Activated CD4-positive, alpha-beta T cell treated with anti-CD3 and anti-CD28 coated beads, Interleukin-2, Interleukin-6, amounts not matched to agents 100 ng/mL and 50 ng/mL, durations not matched to agents 16 hours and 8 hours (primary cell): ENCODE results near the gene CACHD1.
A peak's percentile ranks its signal among the peaks of the same experiment; 100 is the strongest.

Experiments
- DNase-seq: peaks from one replicate; pipeline ENCODE4 v3.0.0-alpha.2; 2020

CACHD1 gene

DNA sequence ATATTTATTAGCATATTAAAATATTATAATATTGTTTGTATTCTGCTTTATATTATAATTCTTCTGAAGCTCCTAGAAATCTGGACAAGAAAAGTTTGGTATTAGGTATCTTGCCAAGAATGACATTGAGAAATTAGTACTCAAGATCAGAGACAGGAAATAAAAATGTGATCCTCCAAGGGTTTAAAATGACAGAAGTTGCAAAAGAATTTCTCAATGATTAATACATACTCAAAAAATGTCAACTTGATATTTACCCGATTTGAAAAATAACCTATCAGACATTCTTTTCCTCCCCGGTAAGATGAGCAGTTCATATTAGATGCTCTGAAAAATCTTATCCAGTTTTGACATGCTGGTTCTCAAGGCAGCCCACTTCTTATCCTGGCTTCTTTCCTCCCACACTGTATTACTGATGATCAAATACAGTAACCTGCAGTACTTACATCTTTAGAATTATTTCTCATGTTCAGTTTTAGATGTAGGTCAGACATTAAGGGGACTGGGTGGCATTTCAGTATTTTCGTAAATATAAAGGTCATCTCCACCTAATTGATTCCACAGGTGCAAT, 55.3 kb downstream of the CACHD1 start:
- no peak for DNase-seq

DNA sequence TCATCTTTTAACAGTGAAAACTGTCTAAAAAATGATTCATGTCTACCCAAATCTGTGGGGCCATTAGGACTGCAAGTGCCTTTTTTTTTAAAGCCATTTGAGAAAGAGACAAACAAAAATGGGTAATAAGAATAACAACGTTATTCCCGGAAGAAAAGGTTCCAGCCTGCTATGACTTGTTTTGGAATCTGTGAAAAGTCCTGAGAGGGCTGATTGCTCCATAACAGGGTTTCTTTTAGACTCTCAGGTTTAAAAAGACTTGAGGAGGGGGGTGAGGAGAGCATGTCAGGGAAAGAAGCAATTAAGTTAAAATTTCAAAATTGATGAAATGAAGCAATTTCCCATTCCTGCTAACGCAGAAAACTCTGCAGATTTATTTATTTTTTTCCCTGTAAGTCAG, 56.4 kb downstream of the CACHD1 start:
- no peak for DNase-seq

DNA sequence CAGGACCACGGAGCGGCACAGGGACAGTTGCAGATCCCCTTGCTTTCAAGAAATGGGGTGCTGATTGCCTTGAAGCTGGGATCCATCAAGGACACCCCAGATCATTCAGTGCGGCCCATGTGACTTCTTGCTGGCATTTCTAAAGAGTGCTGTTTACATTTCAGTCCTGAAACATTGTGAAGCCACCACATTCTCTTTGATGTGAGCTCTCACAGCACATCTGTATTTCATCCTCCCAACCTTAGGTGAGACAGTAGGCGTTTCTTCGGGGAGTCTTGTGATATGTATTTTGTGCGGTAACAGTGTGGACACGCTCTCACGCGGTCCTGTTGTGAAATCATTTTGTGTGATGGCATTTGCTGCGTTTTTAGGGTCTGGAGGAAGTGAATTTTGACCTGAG, 57.2 kb downstream of the CACHD1 start:
- no peak for DNase-seq

DNA sequence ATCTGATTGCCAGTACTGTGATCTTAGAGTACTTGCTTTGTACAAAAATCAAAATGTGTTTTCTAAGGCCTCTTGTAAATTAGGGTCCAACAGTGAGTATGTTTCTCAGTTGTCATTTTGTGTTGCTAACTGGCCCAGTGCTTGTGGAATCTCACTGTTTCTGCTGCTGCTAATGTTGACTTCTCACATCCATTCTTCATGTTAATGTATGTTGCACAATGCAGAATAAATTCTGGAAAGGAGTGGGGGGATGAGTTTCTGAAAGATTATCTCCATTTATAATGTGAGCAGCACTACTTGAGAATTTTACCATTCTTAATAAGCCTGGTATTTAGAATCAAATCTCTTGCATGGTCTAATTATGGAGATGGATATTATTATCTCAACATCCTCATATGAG, 57.9 kb downstream of the CACHD1 start:
- no peak for DNase-seq

DNA sequence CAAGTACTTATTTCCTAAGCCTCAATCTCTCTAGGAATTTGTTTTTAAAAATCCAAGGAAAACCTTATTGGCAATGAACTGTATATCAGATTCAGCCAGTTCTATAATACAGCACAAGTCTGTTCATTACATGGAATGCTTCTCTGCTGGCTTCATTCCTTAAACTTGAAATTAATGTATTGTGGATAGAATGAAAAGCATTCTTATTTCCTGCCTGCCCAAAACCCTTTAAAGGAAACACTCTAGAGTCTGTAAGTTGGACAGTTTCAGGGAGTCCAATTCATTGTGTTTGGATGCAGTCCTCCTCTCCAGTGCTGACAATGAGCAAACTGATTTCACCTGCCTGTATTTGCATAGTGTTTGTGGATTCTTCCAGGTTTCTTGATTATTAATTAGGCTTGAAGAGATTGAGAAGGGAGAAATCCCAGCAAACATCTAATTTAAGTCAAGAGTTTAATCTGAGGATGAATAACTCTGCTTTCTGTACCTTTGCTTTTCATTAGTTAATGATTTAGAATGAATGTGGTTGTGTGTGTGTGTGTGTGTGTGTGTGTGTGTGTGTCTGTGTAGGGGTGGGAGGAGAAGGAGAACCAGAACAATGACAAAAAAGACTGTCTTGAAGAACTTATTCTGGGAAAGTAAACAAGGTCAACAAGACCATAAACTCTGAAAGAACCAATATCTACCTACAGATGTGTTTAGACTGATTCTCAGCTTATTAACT, 61.2 kb downstream of the CACHD1 start:
- no peak for DNase-seq

DNA sequence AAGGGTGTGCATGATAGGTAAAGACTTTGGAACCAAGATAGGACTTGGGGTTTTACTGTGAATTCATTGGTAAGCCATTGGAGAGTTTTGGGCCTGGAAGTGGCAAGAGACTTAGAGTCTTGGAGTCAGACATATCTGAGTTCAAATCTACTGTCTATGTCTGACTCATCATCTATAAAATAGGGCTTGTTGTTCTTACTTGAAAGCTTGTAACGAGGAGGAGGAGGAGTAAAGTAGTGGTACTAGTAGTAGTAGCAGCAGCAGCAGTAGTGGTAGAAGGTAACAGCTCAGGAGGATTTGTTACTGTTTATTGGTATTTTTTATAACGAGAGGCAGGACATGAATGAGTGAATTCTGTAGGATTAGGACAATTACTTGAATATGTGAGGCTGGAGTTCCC, 62.7 kb downstream of the CACHD1 start:
- DNase-seq = no peak

DNA sequence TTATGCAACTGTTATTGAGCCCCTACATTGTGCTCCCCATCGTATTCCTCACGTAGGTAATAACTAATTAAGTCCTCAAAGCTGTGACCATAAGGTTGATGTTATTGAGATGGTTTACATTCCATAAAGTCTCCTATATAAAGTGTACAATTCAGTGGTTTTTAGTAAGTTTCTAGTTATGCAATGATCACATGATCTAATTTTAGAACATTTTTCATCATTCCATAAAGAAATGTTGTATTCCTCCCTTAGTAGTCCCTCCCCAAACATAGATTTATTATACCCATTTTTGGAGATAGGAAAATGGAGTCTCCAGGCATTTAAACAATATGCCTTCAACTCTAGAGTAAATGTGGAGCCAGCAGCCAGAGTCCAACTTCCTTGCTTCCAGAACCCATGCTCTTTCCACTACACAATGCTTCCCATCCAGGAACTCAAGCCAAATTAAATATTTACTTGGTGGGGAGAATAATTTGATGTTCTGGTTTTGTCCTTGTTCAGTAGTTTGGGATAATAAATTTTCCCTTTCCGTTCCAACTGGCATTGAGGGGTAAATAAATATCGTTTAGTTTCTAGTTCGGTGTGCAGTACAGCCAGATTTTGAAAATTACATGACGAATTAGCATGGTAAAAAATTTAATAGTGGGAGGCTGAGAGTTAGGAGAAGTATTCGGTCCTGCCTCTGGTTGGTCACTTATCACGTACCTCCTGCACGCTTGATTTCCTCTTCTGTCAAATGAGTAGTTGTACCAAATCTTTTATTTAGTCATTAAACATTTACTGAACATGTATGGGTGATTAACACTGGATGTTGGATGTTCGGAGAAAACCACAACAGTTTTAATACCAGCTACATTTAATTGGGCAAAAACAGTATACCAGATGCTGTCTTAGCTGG, 66.3 kb downstream of the CACHD1 start:
- no peak for DNase-seq

DNA sequence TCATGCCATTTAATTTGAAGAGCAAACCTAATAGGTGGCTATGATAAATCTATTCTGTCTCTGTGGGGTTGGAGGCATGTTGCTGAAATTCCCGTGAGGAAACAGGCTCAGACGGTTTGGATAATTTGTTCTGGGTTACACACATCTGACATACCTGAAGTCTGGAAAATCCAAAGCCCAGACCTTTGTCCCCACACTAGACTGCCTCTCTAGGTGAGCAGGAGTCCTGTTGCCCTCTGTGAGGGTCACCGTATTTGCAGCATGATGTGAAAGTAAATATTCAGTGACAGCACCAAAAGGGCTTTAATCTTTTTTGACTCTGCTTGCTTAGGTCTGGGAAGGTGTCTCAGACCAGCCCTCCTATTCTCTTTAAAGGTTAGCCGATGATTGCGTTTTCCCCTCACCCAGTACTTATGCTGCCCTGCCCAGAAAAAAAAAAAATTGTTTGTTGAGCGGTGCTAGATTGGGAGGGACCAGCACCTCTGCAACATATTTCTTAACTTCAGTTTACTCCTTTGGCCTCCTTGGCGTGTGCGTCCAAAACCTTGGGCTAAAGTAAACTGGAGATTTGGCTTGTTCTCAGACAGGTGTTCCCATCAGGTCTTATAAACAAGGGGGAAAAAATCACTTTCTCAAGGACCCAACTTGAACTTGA, 67.0 kb downstream of the CACHD1 start:
- no peak for DNase-seq

DNA sequence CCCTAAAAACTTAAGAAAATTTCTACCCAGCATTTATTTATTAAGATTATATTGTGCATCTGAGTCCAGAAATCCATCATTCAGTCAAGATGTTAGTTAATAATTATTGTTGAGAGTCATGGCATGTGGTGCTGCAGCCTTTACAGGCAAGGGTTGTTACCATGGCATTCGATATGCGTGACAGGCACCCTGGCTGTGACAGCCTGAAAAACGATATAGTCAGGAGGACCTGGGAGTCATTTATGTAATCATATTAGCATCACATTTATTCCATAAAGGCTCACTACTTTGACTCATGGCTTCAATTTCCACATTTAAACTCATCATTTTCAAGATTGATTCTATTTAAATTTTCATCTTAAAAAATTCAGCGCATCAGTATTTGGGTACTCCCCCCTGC, 68.0 kb downstream of the CACHD1 start:
- no peak for DNase-seq

DNA sequence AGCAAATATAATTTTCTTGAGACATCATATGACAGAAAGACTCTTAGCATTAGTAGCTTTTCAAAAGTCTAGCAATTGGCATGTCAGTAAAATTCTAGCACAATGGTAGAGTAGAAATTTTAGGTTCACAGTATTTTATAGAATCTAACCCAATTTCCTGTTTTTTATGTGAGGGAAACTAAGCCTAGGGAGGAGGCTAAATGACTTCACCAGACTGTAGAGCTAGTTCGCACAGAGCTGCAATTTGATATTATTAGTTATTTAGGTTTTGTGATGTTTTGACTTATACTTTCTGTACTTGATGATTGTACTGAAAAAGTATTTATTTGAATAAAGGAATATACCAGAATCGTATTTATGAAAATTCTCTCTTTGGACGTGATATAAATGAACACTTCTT, 68.5 kb downstream of the CACHD1 start:
- no peak for DNase-seq

DNA sequence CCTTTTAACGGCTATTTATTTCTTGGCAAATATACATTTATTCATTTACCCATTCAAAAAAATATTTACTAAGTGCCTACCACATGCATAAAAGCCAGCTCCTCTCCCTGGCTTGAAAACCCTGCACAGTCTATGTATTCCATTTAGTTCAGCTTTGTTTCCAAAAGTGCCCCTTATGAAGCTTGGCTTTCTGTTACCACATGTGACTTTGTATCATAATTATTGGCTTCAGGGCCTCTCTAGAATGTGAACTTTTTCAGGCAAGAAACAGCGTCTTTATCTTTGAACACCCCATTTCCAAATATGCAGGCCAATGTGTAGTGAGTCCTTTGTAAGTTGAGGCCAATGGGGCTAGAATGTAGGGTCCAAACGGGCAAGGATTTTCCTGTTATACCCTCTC, 69.4 kb downstream of the CACHD1 start:
- no peak for DNase-seq

DNA sequence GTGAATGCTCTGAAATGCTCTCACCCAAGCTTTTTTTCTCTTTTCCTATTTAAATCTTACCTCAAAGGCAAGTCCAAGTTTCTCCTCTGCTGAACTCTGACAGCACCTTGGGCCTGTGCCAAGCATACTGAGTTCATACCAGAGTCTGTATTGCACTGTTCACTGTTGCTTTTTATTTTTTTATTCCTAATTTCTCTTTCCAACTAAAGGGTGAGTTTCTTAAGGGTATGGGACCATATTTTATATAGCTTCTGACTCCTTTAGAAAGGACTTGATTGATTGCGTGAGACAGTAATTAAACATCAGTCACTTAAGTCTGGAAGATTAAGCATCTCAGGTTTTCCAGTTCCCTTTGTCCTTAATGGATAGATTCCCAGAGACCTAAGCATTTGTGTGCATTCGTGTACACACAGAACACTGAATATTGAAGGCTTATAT, 69.9 kb downstream of the CACHD1 start:
- DNase-seq = no peak

DNA sequence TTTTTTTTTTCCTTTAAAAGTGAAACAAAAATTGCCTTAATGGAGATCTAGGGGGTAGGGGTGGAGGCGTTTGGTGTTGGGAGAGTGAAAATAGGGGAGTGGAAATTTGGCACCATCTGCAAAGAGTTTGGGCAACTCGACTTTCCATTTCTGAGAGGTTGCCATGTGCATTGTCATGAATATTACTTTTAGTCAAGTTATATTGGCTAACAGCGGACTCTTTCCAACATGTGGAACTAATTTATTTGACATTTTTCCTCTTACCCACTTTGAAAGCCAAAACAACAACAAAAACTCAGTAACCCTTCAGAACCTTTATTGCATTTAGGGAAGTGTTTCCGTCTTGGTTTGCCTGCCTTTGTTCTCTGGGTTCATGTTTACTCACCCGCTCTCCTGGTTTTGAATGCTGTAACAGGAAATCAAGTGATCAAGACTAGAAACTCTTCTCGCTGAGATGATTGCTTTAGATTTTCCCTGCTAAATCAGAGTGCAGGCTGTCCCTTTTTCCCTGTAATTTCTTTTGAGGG, 70.4 kb downstream of the CACHD1 start:
- DNase-seq = peak; percentile 33

DNA sequence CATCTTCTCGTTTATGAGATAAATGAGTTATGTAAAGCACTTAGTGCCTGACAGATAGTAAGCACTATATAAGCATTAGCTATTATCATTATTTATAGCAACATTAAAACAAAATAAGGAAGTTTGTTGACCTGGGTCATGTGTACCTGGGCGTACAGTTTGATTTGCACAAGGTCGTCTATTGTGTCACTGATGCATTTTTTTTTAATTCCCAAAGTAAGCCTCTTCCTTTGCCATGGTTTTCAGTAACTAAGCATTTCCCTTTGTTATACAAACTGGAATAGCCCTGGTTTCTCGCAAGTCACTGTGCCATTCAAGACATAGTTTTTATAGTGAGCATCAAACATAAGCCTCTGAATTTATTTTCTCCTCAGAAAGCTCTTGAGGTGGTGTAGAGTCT, 72.2 kb downstream of the CACHD1 start:
- DNase-seq = no peak

DNA sequence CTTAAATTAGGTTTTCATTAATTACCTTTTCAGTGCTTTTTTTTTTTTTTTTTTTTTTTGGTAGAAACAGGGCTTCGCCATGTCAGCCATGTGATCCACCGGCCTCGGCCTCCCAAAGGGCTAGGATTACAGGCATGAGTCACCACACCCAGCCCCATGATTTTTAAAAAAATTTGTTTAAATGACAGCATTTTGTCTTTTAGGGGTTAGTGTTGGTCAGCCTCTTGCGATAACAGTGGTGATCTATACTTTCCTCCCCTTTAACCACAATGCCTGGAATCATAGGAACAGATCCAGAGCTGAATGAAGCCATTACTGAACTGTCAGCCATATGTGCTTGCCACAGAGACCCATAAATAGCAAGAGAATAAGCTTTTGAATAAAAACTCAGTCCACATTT, 73.9 kb downstream of the CACHD1 start:
- DNase-seq = no peak

DNA sequence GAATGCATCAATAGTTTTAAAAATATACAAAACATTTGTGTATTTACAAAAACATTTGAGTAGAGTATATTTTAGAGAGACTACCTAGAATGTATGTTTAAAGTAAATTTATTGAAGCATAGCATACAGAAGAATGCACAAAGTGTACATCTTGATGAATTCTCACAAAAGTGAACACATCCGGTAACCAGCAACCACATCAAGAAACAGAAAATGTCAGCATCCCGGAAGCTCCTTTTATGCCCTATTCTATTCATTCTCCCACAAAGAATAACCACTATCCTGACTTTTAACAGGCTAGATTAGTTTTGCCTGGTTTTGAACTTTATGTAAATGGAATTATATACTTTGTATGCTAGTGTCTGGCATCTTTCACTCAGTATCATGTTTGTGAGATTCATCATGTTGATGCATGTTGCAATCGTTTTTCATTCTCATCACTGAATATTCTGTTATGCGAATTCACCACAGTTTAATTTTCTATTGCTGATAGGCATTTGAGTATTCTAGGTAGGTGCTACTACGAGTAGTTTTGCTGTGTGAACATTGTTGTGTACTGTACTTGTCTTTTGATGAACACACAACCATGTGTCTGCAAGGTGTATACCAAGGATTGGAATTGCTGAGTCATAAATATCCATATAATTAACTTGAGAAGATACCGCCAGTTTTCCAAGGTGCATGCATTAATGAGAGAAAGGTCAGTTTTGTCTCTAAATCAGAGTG, 75.4 kb downstream of the CACHD1 start:
- no peak for DNase-seq

DNA sequence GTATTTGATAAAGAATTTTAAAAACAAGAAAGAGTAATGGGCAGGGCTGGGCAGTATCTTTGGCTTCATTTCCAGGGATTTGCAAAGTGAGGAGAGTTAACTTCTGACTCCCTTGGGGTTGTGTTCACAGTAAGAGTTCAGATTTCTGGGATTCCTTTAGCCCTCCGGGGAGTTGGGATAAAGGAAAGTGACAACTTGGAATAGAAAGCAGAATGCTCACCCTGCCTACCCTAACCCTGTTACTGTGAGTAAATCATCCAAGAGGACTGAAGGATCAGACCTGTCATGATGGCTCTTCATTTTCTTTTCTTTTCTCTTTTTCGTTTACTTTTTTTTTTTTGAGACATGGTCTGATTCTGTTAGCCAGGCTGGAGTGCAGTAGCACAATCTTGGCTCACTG, 76.1 kb downstream of the CACHD1 start:
- no peak for DNase-seq

DNA sequence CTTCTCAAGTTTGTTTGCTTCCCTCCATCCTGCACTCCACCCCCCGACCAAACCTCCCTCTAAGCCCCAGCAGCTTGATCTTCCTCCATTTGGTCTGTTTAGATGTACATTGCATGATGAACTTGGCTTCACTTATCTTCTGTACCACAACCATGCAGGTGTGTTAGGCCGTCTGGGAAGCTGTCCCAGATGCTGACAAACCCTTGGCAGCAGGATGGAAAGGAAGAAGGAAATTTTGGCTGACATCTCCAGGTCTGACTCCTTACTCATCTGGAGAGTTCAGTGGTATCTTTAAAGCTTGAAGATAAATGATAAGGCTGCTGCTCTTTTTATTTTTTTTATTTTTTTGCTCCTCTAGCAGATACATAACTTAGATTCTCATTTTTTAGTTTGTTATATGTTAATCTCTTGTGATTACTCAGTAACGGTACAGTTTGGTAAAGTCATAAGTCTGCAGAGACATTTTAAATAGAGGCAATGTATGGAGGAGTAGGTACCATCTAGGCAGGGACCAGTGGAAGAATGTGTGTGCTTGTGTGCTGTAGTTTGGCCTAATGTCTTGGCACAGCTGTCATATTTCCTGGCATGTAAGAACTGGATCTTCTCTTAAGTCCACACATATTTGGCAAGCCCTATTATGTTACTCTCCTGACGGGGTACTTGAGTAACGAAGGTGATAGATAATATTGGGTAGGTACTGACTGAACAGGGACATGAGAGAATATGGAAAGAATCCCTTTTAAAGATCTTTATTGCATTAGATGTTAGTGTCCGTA, 79.7 kb downstream of the CACHD1 start:
- DNase-seq = no peak

DNA sequence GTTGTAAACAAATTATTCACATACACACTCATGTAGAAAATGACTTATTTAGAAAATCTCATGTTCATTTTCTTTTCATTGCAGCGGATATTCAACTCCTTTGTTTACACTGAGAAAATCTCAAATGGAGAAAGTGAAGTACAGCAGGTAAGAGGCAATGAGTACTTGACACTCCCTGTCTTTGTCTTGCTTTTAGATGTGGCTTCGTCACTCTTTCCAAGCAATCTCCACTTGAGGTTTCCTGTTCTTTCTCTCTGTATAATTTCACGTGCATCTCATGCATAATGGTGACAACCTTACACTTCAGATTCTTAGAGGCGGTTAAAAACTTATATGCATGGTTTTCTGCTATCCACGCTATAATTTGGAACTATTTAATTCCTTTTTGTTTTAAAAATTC, 80.6 kb downstream of the CACHD1 start:
- DNase-seq = peak; percentile 49

DNA sequence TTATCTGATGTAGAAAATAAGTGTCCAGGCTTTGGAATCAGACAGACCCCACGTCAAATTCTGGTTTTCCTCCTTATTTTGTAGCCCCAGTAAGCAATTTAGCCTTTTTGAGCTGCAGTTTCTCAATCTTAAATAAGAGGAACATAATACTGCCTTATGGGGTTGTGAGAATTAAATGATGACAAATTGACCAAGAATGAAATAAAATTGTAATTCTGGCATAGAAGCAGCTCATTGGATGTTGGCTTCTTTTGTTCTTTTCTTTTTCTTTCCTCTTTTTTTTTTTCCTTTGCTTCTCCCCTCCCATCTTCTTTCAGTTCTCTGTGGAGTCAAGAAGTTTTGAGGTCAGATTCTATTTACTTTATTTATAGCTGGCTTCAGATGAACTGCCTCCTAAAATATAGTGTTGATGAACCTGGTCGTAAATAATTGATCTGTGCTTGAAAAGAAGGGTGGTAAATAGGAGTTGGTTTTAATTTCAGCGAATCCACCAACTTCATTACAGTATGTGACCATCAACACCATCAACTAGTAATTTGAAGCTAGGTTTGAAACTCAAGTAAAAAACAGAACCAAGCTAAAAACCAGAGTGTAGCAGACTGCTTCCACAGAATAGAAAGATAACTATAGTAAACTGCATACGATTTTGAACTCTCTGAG, 81.1 kb downstream of the CACHD1 start:
- DNase-seq = no peak

DNA sequence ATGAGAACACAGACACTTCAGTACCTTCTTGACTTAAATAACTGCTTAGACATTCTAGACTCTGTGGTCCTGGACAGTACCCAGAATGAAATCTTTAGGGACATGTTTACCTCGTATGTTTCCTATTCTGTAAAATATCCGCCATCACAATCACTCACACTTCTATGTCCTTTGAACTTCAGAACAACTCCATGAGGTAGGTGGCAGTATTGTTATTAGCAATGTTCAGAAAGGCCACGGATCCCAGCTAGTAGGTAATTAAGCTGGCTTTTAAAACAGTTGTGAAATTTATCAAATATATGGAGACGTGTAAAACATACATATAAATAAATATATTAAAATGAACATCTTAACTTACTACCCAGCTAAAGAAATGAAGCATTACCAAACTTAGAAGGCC, 83.4 kb downstream of the CACHD1 start:
- no peak for DNase-seq
